H1 (cell line): ENCODE data around the gene ZBED1. TPM values are rescaled to one million over a fixed set of nuclear protein-coding genes. Genes with fewer than 3 reads are reported as not detected.

ENCODE experiments used
- CTCF ChIA-PET: fragments of 300-600 bp; sonication (Branson Sonifier 250); formaldehyde crosslinking; loops from one replicate; lab custom pipeline; 2021; ENCODE audit not compliant: partially characterized antibody; lab: Charles Lee
- POLR2A ChIA-PET: fragments of 300-600 bp; sonication (Branson Sonifier 250); formaldehyde crosslinking; loops from one replicate; lab custom pipeline; 2021; ENCODE audit warnings: inconsistent platforms; ENCODE audit not compliant: partially characterized antibody; lab: Charles Lee
- DNase-seq, 2 experiments: peaks; one replicate each; pipeline versions ENCODE4 v3.0.0 to v3.0.0-alpha.2; 2010 to 2022; ENCODE audit warnings: low spot score in 2 of 2, low read depth in 1 of 2, mixed read lengths in 1 of 2
- FAIRE-seq: peaks from 2 replicates; lab custom pipeline; 2011; peaks lifted over from hg19 to GRCh38; lab: Jason Lieb, UNC
- H2AFZ ChIP-seq: 2 replicates; pipeline ENCODE4 v1.8.1; 2012; ENCODE audit warnings: low read length, inconsistent platforms
- H2AK5ac ChIP-seq: 2 replicates; pipeline ENCODE4 v1.6.1; 2013; ENCODE audit warnings: low read depth, low read length
- H2BK120ac ChIP-seq: replicated peaks from 2 replicates; pipeline ENCODE3; 2013; ENCODE audit warnings: low read depth, low read length, inconsistent platforms
- H2BK12ac ChIP-seq: 2 replicates; pipeline ENCODE4 v1.6.1; 2013; ENCODE audit warnings: low read depth, low read length
- H2BK15ac ChIP-seq: 2 replicates; pipeline ENCODE4 v1.6.1; 2013; ENCODE audit warnings: low read length
- H2BK20ac ChIP-seq: 2 replicates; pipeline ENCODE4 v1.6.1; 2013; ENCODE audit warnings: low read length
- H2BK5ac ChIP-seq: 2 replicates; pipeline ENCODE4 v1.6.1; 2013; ENCODE audit warnings: low read depth, low read length
- H3K14ac ChIP-seq: 2 replicates; pipeline ENCODE4 v1.6.1; 2013; ENCODE audit warnings: inconsistent platforms; ENCODE audit not compliant: insufficient read length
- H3K18ac ChIP-seq: 2 replicates; pipeline ENCODE4 v1.6.1; 2013; ENCODE audit warnings: low read length; ENCODE audit errors: extremely low read depth
- H3K23ac ChIP-seq: 2 replicates; pipeline ENCODE4 v1.6.1; 2013; ENCODE audit warnings: inconsistent platforms; ENCODE audit not compliant: insufficient read length
- H3K23me2 ChIP-seq: 2 replicates; pipeline ENCODE4 v1.6.1; 2013; ENCODE audit warnings: low read depth, low read length
- H3K27ac ChIP-seq: 2 replicates; pipeline ENCODE4 v1.6.1; 2011; ENCODE audit warnings: low read depth, low read length, inconsistent platforms
- H3K27me3 ChIP-seq, 4 experiments: replicated peaks in 1 of 4; 1 replicate in 1 of 4; 2 replicates in 3 of 4; pipeline versions ENCODE4 v1.6.1 to v1.8.1; 2011 to 2013; ENCODE audit warnings: low read length in 3 of 4, mild to moderate bottlenecking in 3 of 4, inconsistent platforms in 2 of 4, mixed read lengths in 2 of 4, moderate library complexity in 1 of 4; ENCODE audit not compliant: control insufficient read depth in 3 of 4, insufficient read depth in 3 of 4; ENCODE audit errors: extremely low read depth in 1 of 4
- H3K36me3 ChIP-seq, 4 experiments: 2 replicates each; pipeline versions ENCODE4 v1.6.1 to v1.8.1; 2011 to 2013; ENCODE audit warnings: mild to moderate bottlenecking in 4 of 4, low read length in 3 of 4, moderate library complexity in 2 of 4, control low read depth in 1 of 4, inconsistent platforms in 1 of 4; ENCODE audit not compliant: insufficient read depth in 4 of 4, control insufficient read depth in 2 of 4
- H3K4ac ChIP-seq: replicated peaks from 2 replicates; pipeline ENCODE3; 2013; ENCODE audit warnings: low read length, low read depth, mixed read lengths, inconsistent platforms; ENCODE audit not compliant: insufficient read length
- H3K4me1 ChIP-seq, 4 experiments: replicated peaks in 1 of 4; 1 replicate in 1 of 4; 2 replicates in 3 of 4; pipeline versions ENCODE4 v1.6.1 to v1.8.1; 2011 to 2013; ENCODE audit warnings: low read length in 3 of 4, inconsistent platforms in 2 of 4, mixed read lengths in 1 of 4; ENCODE audit not compliant: insufficient read depth in 4 of 4, control insufficient read depth in 3 of 4
- H3K4me2 ChIP-seq, 2 experiments: 2 replicates each; pipeline versions ENCODE4 v1.6.1 to v1.8.1; 2011 to 2013; ENCODE audit warnings: low read depth in 2 of 2, low read length in 2 of 2, control low read depth in 1 of 2, inconsistent platforms in 1 of 2, mild to moderate bottlenecking in 1 of 2; ENCODE audit not compliant: insufficient read depth in 1 of 2
- H3K4me3 ChIP-seq, 4 experiments: fragments of 200-600, 300-600 bp in 1 of 4; sonication (generic), shearing (Covaris generic), sonication (Bioruptor Twin) in 1 of 4; 2 replicates each; pipeline versions ENCODE4 v1.5.1 to v1.8.1; 2011 to 2016; ENCODE audit warnings: low read length in 4 of 4, low read depth in 3 of 4, control low read depth in 2 of 4, inconsistent platforms in 2 of 4, mild to moderate bottlenecking in 2 of 4, mixed read lengths in 1 of 4, moderate library complexity in 1 of 4; ENCODE audit not compliant: insufficient read depth in 2 of 4; ENCODE audit errors: extremely low read depth in 1 of 4
- H3K56ac ChIP-seq: replicated peaks from 2 replicates; pipeline ENCODE3; 2013; ENCODE audit warnings: low read depth, mild to moderate bottlenecking, mixed read lengths, low read length, inconsistent platforms; ENCODE audit not compliant: insufficient read length
- H3K79me1 ChIP-seq: 2 replicates; pipeline ENCODE4 v1.6.1; 2013; ENCODE audit warnings: low read depth, low read length, control low read depth
- H3K79me2 ChIP-seq, 2 experiments: 2 replicates each; pipeline versions ENCODE4 v1.6.1 to v1.8.1; 2012 to 2013; ENCODE audit warnings: low read length in 2 of 2, mild to moderate bottlenecking in 2 of 2, inconsistent platforms in 1 of 2; ENCODE audit not compliant: insufficient read depth in 2 of 2, control insufficient read depth in 1 of 2
- H3K9ac ChIP-seq, 4 experiments: replicated peaks in 1 of 4; 1 replicate in 1 of 4; 2 replicates in 3 of 4; pipeline versions ENCODE4 v1.6.1 to v1.8.1; 2011 to 2013; ENCODE audit warnings: low read depth in 3 of 4, low read length in 3 of 4, control low read depth in 2 of 4, mild to moderate bottlenecking in 2 of 4, moderate library complexity in 2 of 4, inconsistent platforms in 1 of 4; ENCODE audit errors: extremely low read depth in 1 of 4
- H3K9me3 ChIP-seq, 2 experiments: 2 replicates each; pipeline versions ENCODE4 v1.6.1 to v1.8.1; 2012 to 2013; ENCODE audit warnings: mild to moderate bottlenecking in 2 of 2, moderate library complexity in 2 of 2, control low read depth in 1 of 2, inconsistent platforms in 1 of 2, low read depth in 1 of 2, low read length in 1 of 2, mixed read lengths in 1 of 2; ENCODE audit not compliant: insufficient read depth in 2 of 2
- H4K20me1 ChIP-seq, 2 experiments: replicated peaks in 1 of 2; 2 replicates each; pipeline versions ENCODE3 to v1.8.1; 2011 to 2013; ENCODE audit warnings: inconsistent platforms in 2 of 2, low read length in 2 of 2, mild to moderate bottlenecking in 1 of 2; ENCODE audit not compliant: insufficient read depth in 2 of 2, control insufficient read depth in 1 of 2
- H4K5ac ChIP-seq: 2 replicates; pipeline ENCODE4 v1.6.1; 2013; ENCODE audit warnings: low read length, low read depth, mixed read lengths, inconsistent platforms; ENCODE audit not compliant: insufficient read length
- H4K8ac ChIP-seq: 2 replicates; pipeline ENCODE4 v1.8.0; 2013; ENCODE audit warnings: mild to moderate bottlenecking, moderate library complexity, low read length, inconsistent platforms; ENCODE audit not compliant: insufficient read depth; ENCODE audit errors: extremely low read depth
- H4K91ac ChIP-seq: replicated peaks from 2 replicates; pipeline ENCODE3; 2013; ENCODE audit warnings: low read length, mixed read lengths, inconsistent platforms; ENCODE audit not compliant: insufficient read length
- ASH2L ChIP-seq: fragments of 200-600, 300-600 bp; sonication (generic); IDR thresholded peaks from one replicate; pipeline ENCODE4 v1.7.1; 2017; ENCODE audit warnings: low read length
- RXRA ChIP-seq: IDR thresholded peaks from 2 replicates; pipeline ENCODE4 v1.6.1; 2011; ENCODE audit warnings: low read depth, mild to moderate bottlenecking, low read length, moderate library complexity; ENCODE audit not compliant: insufficient read depth
- WGBS, 2 experiments: shearing (Covaris generic) in 1 of 2; methylation state at CpG; one replicate each; pipeline versions ENCODE4 v1.1.6 to v1.1.7; 2013 to 2015; ENCODE audit warnings: low lambda C conversion rate in 2 of 2, mixed read lengths in 2 of 2, inconsistent platforms in 1 of 2, low coverage in 1 of 2, missing lambda C conversion rate in 1 of 2; ENCODE audit not compliant: insufficient replicate concordance in 2 of 2, insufficient coverage in 1 of 2, insufficient read length in 1 of 2; ENCODE audit errors: extremely low coverage in 1 of 2, missing lambda C conversion rate in 1 of 2; 5-methylcytosine and 5-hydroxymethylcytosine counted together
- polyA plus RNA-seq, 7 experiments: library from polyadenylated mRNA; depleted of rRNA in 3 of 7; stranded (reverse) in 5 of 7; unstranded in 2 of 7; fragments of >200 nt in 5 of 7; fragments of 200-250 nt in 2 of 7; gene quantifications; 1 replicate in 5 of 7; 2 replicates in 1 of 7; 4 replicates in 1 of 7; pipeline versions ENCODE4 v1.2.1 to v1.2.3, GENCODE V29; 2011 to 2013; ENCODE audit warnings: missing spikeins in 2 of 7, mixed read lengths in 2 of 7
- total RNA-seq: library from RNA; stranded (reverse); fragmentation: NEBNext Ultra II Directional; extraction: Animal tissue kit (Norgen Biotek cat#: 25700); gene quantifications from 2 replicates; pipeline ENCODE4 v1.2.1, GENCODE V29; 2021

The ZBED1 gene
- total and polyA plus RNA-seq, 2 of the 8 experiments (the other 6 are each of a cell fraction or from before 2014, with no cell fraction given) = 28.5 to 45.8 TPM

GRCh38 chrX:2484721-2485648 lies 15.8 kb downstream of the ZBED1 start:
- Histone ChIP-seq H3K18ac (peak overlapping the region; percentile 72; the same call in 1 of the 2 replicates), H3K23me2 (peaks cover 2% of the 10 kb centered on the region; the same call in 1 of the 2 replicates), H3K23ac (no peak overlapping the region), H2BK120ac (no peak overlapping the region), H4K5ac (peak overlapping the region; percentile 4), H2AFZ (no peak overlapping the region), H3K36me3 (peaks cover 10 to 37% (median 30%) of the 10 kb centered on the region in 4 experiments; a peak in 7 of 8 replicates), H4K8ac (peak overlapping the region; percentile 16; the same call in 1 of the 2 replicates), H3K14ac (no peak overlapping the region), H3K4me2 (peak overlapping the region; percentile 20 to 25; a peak in 3 of 4 replicates), H3K9ac (peak overlapping the region in 1 of 4 experiments; percentile 13; a peak in 2 of 7 replicates), H2BK5ac (peak overlapping the region; percentile 87), H3K4me1 (peaks cover 5 to 13% (median 8%) of the 10 kb centered on the region in 4 experiments), H2BK12ac (peak overlapping the region; percentile 71), H3K79me1 (peaks cover 12% of the 10 kb centered on the region), H3K27me3 (no peaks in the 10 kb centered on the region), H4K20me1 (peaks cover 9 to 11% of the 10 kb centered on the region in 2 experiments), H2BK20ac (no peak overlapping the region; the same call in 1 of the 2 replicates), H3K4me3 (no peak overlapping the region; a peak in 1 of 8 replicates), H3K4ac (no peak overlapping the region), H2BK15ac (peak overlapping the region; percentile 36), H2AK5ac (peak overlapping the region; percentile 68), H4K91ac (peak overlapping the region; percentile 48), H3K56ac (no peak overlapping the region), H3K9me3 (no peaks in the 10 kb centered on the region), H3K27ac (peak overlapping the region; percentile 57), H3K79me2 (peaks cover 6 to 83% of the 10 kb centered on the region in 2 experiments)
- POLR2A ChIA-PET = no interaction called here
- no peak for FAIRE-seq
- 78% methylated on average over 24 of the region's 26 CpGs; no CpG with 5 or more reads in 1 of the 2 experiments for WGBS, 2 experiments
- CTCF ChIA-PET = no interaction called here
- TF ChIP-seq ASH2L (peak; percentile 21), RXRA (no peak)
- no peak for DNase-seq
